AG09309 (cell line): ENCODE measurements around the gene DYDC2.
A peak's percentile ranks its signal among the peaks of the same experiment; 100 is the strongest.

Source experiments
- DNase-seq: peaks from one replicate; pipeline ENCODE4 v3.0.0-alpha.2; 2010; ENCODE audit warnings: low read depth
- H3K4me3 ChIP-seq: 2 replicates; pipeline ENCODE4 v1.5.1; 2011; ENCODE audit warnings: mild to moderate bottlenecking, low read depth, low read length, moderate library complexity; ENCODE audit not compliant: control insufficient read depth
- TF ChIP-seq, protein P1 (sequence below): IDR thresholded peaks from 2 replicates; pipeline ENCODE4 v1.5.1; 2011; ENCODE audit warnings: mild to moderate bottlenecking, low read depth, low read length, inconsistent platforms; ENCODE audit not compliant: insufficient read depth, control insufficient read depth; ENCODE audit errors: missing control alignments

Gene DYDC2

GRCh38 chr10:80380185-80380584 is 23.6 kb downstream of the DYDC2 start:
- TF ChIP-seq, protein P1, sequence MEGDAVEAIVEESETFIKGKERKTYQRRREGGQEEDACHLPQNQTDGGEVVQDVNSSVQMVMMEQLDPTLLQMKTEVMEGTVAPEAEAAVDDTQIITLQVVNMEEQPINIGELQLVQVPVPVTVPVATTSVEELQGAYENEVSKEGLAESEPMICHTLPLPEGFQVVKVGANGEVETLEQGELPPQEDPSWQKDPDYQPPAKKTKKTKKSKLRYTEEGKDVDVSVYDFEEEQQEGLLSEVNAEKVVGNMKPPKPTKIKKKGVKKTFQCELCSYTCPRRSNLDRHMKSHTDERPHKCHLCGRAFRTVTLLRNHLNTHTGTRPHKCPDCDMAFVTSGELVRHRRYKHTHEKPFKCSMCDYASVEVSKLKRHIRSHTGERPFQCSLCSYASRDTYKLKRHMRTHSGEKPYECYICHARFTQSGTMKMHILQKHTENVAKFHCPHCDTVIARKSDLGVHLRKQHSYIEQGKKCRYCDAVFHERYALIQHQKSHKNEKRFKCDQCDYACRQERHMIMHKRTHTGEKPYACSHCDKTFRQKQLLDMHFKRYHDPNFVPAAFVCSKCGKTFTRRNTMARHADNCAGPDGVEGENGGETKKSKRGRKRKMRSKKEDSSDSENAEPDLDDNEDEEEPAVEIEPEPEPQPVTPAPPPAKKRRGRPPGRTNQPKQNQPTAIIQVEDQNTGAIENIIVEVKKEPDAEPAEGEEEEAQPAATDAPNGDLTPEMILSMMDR, result no peak
- DNase-seq, result no peak
- H3K4me3 ChIP-seq, result no peak overlapping the region

GRCh38 chr10:80382989-80383388 is 26.4 kb downstream of the DYDC2 start:
- DNase-seq, result no peak
- no peak overlapping the region for H3K4me3 ChIP-seq
- TF ChIP-seq, protein P1, result peak; percentile 49

- TF ChIP-seq, protein P1, result no peak
- DNase-seq, result no peak
- H3K4me3 ChIP-seq, result no peak overlapping the region
These were observed 34.2 kb downstream of the DYDC2 start for GRCh38 chr10:80390740-80391139.

DNA sequence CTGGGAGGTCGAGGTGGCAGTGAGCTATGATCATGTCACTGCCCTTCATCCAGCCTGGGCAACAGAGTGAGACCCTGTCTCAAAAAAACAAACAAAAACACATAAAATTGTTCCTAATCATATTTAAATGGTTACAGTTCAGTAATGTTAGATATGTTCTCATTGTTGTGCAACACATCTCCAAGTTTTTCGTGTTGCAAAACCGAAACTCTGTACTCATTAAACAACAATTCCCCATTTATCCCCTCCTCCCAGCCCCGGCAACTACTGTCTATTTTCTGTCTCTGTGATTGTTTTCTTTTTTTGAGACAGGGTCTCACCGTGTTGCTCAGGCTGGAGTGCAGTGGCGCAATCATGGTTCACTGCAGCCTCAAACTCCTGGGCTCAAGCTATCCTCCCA is 35.7 kb downstream of the DYDC2 start:
- DNase-seq, result no peak
- no peak overlapping the region for H3K4me3 ChIP-seq
- TF ChIP-seq, protein P1, result no peak

- DNase-seq, result no peak
- H3K4me3 ChIP-seq, result no peak overlapping the region
- TF ChIP-seq, protein P1, result no peak
These were observed 37.9 kb downstream of the DYDC2 start for GRCh38 chr10:80394358-80394916.

- TF ChIP-seq, protein P1, result no peak
- no peak for DNase-seq
- H3K4me3 ChIP-seq, result no peak overlapping the region
These were observed 40.4 kb downstream of the DYDC2 start for GRCh38 chr10:80397014-80397413.
